ENCODE measurements around the gene MGAT5B. TPM values are rescaled to one million over a fixed set of nuclear protein-coding genes. Genes with fewer than 3 reads are reported as not detected.

The MGAT5B gene
- total RNA-seq, 1 donor from 2014 or later, result 5.1 TPM

- DNase-seq (ENCODE audit: low read depth), result no peak
- H3K27me3 ChIP-seq (ENCODE audit: control insufficient read depth, insufficient read depth, low read length), result peaks cover 9% of the 10 kb centered on the region
- no peak overlapping the region for H3K4me3 ChIP-seq (ENCODE audit: low read depth, low read length)
- TF ChIP-seq, protein P1, sequence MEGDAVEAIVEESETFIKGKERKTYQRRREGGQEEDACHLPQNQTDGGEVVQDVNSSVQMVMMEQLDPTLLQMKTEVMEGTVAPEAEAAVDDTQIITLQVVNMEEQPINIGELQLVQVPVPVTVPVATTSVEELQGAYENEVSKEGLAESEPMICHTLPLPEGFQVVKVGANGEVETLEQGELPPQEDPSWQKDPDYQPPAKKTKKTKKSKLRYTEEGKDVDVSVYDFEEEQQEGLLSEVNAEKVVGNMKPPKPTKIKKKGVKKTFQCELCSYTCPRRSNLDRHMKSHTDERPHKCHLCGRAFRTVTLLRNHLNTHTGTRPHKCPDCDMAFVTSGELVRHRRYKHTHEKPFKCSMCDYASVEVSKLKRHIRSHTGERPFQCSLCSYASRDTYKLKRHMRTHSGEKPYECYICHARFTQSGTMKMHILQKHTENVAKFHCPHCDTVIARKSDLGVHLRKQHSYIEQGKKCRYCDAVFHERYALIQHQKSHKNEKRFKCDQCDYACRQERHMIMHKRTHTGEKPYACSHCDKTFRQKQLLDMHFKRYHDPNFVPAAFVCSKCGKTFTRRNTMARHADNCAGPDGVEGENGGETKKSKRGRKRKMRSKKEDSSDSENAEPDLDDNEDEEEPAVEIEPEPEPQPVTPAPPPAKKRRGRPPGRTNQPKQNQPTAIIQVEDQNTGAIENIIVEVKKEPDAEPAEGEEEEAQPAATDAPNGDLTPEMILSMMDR (IDR thresholded peaks at IDR 0.05; ENCODE audit: insufficient read depth, low read length, poor library complexity, severe bottlenecking), result no peak
- H3K36me3 ChIP-seq (ENCODE audit: control insufficient read depth, insufficient read depth, low read length), result no peaks in the 10 kb centered on the region
These were observed 66.5 kb downstream of the MGAT5B start for GRCh38 chr17:76934561-76935320.

DNA sequence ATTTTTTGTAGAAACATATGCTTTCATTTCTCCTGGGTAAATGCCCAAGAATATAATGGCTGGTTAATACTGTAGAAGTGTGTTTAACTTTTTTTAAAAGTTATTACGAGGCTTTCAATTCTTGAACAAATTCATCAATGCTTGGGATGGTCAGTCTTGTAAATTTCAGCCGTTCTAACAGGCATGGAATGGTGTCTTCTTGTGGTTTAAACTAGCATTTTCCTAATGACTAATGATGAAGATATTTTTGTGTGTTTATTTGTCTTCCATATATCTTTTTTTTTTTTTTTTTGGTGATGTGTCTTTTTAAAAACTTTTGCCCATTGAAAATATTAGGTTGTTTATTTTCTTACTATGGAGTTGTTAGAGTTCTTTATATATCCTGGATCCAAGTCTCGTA lies 67.1 kb downstream of the MGAT5B start:
- peak; percentile 4 for DNase-seq (ENCODE audit: low read depth)
- TF ChIP-seq, protein P1 (IDR thresholded peaks at IDR 0.05; ENCODE audit: insufficient read depth, low read length, poor library complexity, severe bottlenecking), result no peak

DNA sequence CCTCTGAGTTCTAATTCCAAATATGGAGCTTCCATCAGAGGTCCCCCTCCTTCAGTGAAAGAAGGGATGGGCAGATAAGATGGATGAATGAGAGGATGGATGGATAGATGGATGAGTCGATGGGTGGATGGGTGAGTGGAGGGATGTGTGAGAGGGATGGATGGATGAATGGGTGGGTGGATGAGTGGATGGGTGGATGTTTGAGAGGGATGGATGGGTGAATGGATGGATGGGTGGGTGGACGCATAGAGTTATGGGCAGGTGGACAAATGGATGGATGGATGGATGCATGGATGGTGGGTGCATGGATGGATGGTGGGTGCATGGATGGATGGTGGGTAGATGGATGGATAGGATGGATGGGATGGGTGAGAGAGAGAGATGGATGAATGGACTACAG lies 69.0 kb downstream of the MGAT5B start:
- DNase-seq (ENCODE audit: low read depth), result no peak
- Histone ChIP-seq H3K36me3 (ENCODE audit: control insufficient read depth, insufficient read depth, low read length) (no peaks in the 10 kb centered on the region), H3K4me3 (ENCODE audit: low read depth, low read length) (no peak overlapping the region), H3K27me3 (ENCODE audit: control insufficient read depth, insufficient read depth, low read length) (peaks cover 6% of the 10 kb centered on the region)
- TF ChIP-seq, protein P1 (IDR thresholded peaks at IDR 0.05; ENCODE audit: insufficient read depth, low read length, poor library complexity, severe bottlenecking), result no peak

More for the DNA sequence above, 67.1 kb downstream of the MGAT5B start:
- Histone ChIP-seq H3K27me3 (ENCODE audit: control insufficient read depth, insufficient read depth, low read length) (peaks cover 9% of the 10 kb centered on the region), H3K4me3 (ENCODE audit: low read depth, low read length) (no peak overlapping the region), H3K36me3 (ENCODE audit: control insufficient read depth, insufficient read depth, low read length) (no peaks in the 10 kb centered on the region)

DNA sequence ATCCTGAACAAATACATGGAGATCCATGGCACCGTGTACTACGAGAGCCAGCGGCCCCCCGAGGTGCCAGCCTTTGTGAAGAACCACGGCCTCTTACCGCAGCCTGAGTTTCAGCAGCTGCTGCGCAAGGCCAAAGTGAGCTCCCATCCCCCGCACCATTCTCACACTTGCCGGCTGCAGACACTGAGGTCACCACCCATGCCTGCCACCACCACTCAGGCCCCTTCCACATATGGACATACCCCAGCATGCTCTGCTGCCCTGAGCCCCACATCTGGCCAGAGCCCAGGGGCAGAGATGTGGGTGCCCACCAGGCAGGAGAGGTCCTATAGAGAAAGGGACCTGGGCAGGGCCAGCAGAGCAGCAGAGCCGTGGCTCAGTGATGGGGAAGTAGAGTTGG lies 69.8 kb downstream of the MGAT5B start:
- Histone ChIP-seq H3K36me3 (ENCODE audit: control insufficient read depth, insufficient read depth, low read length) (no peaks in the 10 kb centered on the region), H3K4me3 (ENCODE audit: low read depth, low read length) (no peak overlapping the region), H3K27me3 (ENCODE audit: control insufficient read depth, insufficient read depth, low read length) (peaks cover 4% of the 10 kb centered on the region)
- TF ChIP-seq, protein P1 (IDR thresholded peaks at IDR 0.05; ENCODE audit: insufficient read depth, low read length, poor library complexity, severe bottlenecking), result no peak
- no peak for DNase-seq (ENCODE audit: low read depth)

- no peak overlapping the region for H3K4me3 ChIP-seq (ENCODE audit: low read depth, low read length)
- DNase-seq (ENCODE audit: low read depth), result no peak
- peaks cover 9% of the 10 kb centered on the region for H3K27me3 ChIP-seq (ENCODE audit: control insufficient read depth, insufficient read depth, low read length)
- TF ChIP-seq, protein P1 (IDR thresholded peaks at IDR 0.05; ENCODE audit: insufficient read depth, low read length, poor library complexity, severe bottlenecking), result no peak
- no peaks in the 10 kb centered on the region for H3K36me3 ChIP-seq (ENCODE audit: control insufficient read depth, insufficient read depth, low read length)
These were observed 72.1 kb downstream of the MGAT5B start for GRCh38 chr17:76940295-76940694.

Measured in kidney epithelial cell (primary cell).